Activated CD8-positive, alpha-beta memory T cell treated with anti-CD3 and anti-CD28 coated beads, Interleukin-2, amount 50 U/mL, for 1 hour (primary cell): ENCODE data around the gene FLT3.

Source experiments
- DNase-seq: peaks from one replicate; pipeline ENCODE4 v3.0.0-alpha.2; 2020; ENCODE audit errors: extremely low read depth

FLT3 gene

DNA sequence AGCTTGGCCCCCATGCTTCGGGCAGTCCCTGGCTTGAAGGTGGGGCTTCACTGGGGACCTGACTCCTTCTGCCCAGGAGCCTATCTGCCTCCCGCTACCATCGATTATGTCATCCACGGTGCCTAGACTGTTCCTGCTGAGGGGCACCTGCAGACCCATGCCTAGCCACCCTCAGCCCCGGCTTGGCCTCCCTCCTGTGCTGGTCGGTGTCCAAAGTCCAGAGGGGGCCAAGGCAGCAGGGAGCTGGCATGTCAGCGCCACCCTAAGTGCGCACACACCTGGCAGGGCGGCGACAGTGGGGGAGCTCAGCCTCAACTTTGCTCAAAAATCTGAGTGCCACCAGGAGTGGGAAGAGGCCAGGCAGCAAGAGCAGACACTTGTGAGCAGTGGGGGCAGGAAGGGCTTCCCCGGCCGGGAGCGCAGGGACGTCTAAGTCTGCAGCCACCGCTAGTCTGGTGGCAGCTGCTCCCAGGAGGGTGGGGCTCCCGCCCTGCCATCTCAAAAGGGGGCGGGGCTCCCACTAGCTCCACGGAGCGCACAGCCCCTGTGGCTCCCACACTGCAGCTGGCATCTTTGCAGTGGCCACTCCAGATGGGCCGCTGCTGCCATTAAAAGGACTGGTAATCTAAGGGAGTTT, 98.4 kb downstream of the FLT3 start:
- DNase-seq, result no peak

DNA sequence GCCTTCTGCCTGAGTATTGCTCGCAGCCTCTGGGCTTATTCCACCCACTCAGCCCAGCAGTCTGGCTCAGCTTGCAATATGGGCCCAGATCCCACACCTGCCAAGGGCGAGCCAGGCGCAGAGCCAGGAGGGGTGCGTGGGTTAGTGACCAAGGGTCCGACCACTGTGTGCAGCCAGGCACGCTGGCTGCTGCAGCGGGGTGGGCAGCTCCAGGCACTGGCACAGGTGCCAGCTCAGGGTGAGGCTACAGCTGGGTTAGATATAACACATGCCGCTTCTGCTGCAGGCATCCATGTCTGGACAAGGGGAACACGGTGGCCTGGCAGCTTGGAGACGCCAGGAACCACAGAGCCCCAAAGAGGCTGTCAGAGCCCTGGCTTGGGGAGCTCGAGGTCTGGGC, 99.3 kb downstream of the FLT3 start:
- no peak for DNase-seq

DNA sequence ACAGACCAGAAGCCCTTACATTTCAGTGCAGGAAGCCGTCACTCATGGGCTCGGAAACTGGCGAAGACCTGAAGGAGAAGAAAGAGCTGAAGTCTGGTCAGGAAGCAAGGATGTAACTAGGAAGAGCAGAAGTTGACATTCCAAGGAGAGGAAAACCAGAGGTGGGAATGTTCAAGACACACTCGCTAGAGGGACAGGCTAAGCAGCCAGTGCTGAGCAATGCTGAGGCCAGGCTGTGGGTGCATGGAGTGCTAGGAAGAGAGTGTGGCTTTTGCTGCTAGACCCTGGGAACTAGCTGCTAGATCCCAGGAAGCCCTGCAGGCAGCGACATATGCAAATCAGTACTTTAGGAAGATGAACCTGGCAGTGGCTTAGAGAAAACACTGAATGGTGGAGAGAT, 99.8 kb downstream of the FLT3 start:
- DNase-seq, result no peak

DNA sequence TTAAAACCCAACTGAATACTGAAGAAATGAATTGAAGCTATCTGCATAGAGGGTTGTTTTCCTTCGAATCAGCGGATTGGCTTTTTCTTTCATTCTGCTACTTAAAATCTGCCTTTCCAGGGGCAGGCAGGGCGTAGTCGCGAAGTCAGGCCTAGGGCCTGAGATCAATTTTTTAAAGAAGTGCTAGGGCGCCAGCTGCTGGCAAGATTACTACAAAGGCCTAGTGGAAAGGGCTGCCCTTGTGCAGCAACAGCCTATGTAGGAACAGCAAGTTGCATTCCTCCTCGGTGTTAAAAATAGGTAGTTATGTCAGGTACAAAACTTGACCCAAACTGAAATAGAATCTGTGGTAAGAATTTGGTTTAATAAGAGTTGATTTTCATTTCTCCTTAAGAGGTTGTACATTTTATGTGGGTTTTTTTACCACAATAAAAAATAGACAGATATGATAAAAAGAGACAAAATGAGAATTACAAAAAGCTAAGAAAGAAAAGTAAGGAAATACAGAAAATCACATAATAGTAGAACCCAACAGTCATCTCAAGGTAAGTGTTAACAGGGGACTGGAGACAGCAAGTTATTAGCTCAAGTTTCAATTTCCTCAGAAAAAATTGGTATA, 102.4 kb downstream of the FLT3 start:
- DNase-seq, result no peak

DNA sequence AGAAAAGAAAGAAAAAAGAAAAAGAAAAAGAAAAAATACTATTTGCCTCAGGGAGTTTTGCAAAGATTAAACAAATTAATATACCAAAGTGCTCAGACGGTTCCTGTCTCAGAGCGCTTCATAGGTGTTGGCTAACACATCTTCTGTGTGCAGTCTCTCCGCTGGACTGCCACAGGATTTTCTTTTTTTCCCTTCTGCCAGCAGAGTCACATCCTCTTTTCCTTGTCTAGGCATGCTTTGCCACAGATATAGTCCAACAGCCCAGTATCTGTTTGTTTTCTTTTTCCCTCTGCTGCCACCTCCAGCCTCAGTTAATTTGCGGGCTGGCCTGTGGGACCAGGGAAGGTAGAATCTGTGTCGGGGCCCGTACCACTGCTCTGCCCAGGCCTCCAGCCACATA, 108.5 kb downstream of the FLT3 start:
- DNase-seq, result no peak

DNA sequence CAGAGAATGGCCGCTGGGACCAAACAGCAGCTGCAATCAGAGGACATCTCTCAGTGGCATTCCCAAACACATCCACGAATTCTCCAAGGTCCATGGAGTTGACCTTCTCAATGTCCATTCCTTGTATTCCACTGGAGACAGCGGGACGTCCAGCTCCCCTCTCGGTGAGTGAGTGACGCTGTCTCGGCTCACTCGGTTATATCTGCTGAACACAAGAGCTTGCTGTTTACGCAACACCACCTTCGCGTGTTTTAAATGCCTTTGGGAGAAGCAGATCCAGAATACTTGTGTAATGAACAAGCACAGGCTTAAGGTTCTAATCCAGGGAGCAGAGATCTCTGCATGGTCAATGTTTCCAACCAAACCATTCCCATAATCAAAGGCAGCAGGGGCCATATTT, 111.9 kb downstream of the FLT3 start, which contains the start of gene URAD:
Gene URAD, minus strand, starts transcription at position 174 of the 400 bp plus-strand sequence. Its CDS starts 56 bp downstream, at position 118.
- DNase-seq, result no peak

DNA sequence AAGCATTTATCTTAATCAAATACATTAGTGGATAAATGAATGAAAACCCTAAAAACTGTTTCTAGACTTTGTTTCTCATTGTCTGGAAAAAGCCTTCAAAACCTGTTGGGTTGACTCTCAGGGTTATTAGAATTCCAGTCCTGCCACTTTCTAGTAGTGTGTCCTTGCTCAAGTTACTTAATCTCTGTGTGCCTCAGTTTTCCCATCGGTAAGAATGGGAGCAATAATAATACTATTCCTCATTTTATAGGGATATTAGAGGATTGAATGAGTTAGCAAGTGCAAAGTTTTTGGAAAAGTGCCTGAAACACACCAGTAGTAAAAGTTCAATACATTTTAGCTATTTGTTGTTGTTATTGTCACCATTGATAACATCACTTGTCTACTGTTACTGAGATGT, 114.8 kb downstream of the FLT3 start:
- DNase-seq, result no peak

DNA sequence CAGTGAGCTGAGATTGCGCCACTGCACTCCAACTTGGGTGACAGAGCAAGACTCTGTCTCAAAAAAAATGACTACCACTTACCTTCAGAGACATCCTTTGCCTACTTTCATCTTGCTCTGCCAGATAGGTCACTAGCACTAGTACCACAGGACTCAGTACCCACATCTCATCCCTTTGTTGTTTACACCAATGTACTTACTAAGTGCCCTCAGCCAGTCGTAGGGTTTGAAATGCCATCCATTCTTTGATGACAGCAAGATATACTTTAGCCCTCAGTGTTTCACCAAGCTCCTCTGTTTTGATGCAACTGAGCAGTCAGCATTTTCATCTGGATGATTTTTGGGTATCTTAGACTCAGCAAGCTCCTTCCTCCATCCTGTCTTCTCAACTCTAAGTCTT, 118.0 kb downstream of the FLT3 start:
- no peak for DNase-seq

DNA sequence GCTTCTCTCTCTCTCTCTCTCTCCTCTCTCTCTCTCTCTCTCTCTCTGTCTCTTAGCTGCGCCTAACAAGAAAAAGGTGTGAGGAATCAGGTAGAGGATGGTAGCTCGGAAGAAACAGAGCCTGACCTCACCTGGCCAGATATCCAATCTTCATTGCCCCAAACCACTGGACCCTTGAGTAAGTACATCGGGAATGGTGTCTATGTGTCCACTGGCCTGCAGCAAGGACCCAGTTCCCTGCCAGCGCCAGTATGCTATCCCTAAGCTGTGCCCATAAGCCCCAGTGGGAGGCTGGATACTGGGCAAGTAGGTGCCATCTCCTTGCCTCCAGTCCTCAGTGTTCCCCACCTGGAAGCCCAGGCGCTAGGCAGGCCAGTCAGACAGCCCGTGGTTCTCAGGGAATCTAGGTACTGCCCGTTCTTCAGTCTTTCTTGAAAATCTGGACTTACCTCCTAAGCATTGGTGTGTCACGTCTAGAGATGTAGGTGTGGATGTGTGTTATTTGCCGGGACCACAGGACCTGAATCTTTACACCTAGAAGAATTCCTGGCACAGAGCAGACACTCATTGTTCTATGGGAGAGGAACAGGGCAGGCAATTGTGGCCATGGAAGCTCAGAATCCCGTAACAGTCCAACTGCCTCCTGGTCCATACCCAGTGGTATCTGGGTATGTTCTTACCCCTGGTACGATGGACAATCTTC, 119.2 kb downstream of the FLT3 start:
- DNase-seq, result no peak

DNA sequence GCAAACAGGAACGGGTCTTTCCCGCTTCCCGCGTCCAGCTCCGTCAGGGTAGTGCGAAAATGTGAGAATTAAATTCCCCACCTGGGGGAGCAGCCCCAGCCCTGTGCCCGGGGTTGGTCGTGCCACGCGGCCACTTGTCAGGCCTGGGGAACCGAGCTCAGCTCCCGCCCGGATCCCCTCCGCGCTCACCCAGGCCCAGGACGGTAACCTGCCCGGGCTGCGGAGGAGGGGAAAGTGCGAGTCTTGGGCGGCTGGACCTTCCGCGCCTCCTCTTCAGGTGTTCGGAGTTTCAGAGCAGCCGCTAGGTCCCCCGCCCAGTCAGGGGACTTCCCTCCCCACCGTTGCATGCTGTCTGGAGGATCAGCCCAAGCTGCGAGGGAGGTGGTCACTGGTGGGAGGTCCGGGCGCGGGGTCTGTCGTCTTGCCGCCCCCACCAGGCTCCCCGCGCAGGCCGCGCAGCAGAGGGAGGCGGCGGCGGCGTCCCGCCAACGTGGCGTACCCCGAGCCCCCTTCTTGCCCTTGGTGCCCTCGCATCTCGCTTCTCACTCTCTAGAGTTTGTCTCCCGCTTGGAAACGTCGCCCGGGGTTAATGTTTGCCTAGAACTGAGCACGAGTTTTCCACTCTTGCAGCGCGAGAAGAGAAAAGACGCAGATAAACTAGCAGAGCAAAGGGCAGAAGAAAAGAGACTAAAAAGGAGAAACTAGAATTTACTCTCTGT, 119.9 kb downstream of the FLT3 start:
- DNase-seq, result no peak

DNA sequence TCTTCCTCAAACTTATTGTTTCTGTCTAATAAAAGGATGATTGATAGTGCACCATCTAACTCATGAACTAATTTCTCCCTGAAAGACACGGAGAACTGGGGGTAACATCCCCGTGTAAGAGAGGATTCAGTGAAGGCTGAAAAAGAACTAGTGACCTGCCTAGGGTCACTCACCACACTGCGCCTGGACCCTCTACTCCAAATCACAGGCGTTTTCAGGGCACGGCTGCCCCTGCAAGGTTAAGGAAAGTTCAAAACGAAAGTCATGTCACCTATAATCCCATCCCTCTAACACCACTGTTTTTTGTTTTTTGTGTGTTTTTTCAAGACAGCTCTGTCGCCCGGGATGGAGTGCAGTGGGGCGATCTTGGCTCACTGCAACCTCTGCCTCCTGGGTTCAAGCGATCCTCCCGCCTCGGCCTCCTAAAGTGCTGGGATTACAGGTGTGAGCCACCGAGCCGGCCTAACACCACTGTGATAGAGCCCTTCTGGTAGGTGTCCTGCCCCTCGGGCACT, 120.6 kb downstream of the FLT3 start:
- DNase-seq, result no peak

DNA sequence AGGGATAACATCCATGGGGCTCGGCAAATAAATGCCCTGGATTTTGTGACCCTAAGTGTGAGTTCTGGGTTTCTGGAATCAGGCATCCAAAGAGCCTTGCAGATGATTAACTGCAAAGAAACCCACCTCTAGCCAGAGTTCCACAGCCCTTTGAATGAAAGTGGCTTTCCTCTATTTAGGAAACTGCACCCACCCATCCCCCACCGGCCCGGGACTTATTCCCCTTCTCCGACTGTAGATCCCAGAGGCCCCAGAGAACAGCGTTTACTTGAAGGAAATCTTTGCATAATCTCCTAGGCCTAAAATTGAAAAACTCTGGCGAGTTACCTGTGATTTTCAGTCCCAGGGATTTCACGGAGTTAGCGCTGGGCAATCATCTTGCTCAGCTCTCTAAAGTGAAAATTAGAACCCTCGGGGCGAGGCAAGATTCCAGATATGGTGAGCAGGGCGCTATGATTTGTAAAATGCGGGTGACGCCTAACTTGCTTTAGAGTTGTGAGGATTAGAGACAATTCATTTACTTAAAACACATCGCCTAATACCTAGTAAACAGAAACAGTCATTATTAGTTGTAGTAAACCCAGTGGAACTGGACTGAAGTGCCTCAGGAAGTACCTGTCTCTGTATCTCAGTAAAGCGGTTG, 121.3 kb downstream of the FLT3 start:
- DNase-seq, result no peak

DNA sequence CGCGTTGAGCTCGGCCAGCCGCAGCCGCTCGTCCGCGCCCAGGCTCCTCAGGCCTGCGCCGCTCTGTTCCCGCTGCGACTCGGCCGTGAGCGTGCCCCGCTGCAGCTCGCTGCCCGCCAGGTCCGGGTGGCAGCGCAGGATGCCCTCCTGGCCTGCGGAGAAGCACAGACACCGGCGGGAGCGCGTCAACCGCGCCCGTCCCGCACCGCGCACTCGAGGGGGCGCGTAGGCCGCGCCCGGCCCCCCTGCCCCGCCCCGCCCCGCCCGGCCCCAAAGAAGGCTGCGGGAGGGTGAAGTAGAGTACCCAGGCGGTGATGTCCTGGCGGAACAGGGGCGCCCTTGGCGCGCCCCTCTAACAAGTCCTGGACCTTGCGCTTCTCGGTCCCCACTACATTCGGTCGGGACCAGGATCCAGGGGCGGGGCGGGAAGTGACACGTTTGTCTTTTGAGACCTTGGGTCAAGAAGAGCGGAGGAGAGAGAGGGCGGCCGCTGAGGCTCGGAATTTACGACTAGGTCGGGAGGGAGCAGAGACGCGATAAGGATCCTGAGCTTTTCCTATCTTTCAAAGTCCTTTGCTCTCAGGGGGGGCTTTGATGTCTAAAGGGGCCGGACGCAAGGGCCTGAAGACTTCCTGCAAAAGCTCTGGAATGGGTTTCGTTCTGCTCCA, 121.9 kb downstream of the FLT3 start:
- DNase-seq, result no peak

DNA sequence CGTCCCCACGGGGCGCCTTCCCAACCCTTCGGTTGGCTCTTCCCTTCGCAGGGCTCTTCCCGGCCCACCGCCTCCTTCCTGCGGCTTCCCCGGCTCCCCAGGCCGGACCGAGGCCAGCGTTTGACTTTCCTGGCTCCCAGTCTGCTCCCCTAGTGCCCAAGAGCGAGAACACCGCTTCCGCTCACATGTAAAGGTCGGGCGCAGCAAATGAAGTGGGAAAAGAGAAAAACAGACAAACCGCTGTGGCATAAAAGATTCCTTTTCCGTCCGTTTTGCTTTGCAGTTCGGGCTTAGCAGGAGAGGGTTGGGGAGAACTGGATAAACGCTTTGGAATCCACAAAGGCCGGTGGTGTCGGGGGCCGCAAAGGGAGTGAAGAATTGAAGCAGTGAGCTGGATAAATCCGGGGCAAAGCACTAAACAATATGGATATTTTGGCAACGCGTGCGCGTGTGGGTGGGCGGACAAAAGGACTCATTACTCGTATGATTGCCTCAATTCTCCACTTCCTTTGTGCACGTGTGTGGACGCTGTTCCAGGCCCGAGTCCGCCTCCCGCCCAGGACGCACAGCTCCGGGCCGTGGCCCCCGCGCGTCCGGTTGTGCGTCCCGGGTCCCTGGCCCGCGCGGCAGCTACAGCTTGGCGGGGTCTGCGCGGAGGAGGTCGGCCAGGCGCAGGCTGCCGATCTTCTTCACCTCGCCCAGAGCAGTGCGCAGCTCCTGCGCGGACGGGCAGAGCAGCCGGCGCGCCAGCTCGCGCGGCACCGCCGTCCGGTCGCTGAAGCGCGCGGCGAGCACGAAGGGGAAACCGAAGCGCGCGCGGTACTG, 122.7 kb downstream of the FLT3 start:
- DNase-seq, result no peak

DNA sequence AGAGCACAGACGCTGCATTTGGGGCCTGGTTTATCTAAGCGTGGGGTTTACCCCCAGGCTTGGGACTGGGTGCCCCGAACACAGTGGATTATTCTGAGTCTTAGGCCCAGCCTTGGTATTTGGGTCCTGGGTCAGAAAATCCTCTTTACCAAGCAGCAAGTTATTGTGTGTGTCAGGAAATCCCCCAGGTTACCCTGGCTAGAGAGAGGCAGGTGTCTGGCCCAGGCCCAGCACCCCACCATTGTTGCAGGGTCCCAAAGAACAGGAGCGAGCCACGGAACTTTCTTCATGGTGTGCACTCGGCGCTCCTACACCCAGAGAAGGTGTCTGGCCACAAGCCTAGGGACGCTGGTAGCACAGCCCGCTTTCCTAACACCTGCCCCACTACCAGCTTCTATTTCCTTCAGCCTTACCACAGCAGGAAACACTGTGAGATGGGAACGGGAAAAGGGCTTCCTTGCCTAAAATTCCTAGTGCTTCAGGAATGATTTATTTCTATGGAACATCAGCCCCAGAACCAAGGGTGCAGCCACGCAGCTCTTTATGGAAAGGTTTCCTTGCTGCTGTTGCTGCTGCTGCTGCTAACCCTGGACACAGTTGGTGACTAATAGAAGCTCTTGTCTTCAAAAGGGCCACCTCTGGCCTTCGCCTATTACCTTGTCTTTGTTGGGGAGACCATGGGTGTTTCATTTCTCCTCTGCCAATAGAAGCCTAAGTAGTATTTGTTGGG, 123.8 kb downstream of the FLT3 start:
- DNase-seq, result no peak

DNA sequence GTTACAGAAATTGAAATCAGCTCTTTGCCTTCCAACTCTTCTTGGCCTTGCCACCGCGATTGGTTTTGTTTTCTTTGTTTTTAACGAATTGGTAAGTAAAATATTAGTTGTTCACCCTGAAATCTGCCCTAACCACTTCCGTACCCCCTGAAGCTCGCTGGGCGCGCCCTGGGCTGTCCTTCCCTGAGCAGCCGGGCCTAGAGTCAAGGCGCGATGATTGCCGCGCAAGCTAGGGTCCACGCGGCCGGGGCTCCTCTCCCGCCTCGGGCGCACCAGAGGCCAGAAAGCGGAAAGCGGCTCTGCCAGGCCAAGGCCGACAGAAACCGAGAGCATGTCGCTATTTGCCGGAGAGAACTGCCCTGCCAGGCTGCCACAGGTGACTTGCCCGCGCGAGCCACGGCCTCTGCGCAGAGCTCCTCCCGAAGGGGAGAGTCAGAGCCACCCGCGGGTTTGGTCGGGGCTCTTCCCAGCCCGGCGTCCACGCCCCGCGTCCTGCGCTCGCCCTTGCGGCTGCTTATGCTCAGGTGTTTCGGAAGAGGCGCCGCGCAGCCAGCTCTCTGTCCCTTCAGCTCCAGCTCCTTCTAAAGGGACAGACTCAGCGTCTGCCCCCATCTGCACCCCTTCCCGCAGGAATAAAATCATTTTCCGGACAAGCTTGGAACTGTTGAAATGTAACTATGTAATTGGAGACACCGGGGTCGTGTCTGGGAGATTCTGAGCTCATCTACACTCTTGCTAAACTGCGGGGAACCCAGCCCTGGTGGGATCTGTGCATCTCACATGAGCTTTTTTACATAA, 124.6 kb downstream of the FLT3 start:
- no peak for DNase-seq

DNA sequence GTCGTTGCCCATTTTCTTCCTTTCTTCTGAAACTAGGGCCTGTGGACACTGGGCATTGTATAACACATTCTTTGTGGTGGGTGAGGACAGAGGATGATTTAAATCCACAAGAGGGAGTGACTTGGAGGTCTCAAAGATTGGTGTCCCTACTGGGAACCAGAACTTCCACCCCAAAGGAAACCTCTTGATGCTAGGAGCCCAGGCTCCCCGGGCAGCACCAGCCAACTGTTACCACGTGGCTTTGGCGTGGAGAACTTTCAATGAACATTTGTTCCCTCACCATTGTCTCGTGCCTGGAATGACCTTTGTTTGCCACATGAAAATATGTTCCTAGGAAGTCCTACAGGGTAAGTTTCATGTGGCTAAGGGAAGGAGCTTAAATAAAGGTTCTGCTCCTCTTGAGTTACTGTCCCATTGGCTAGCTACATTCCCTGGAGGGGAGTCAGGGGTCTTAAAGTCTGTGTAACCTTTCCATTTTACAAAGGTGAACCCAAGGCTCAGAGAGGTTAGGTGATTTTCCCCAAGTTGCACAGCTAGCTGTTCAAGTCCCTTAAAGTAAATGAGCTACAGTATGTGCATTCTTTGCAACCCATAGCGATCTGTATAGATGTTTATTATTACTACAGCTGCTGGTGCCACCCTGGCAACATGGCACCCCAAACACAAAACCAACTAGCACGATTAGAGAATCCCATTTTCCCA, 126.3 kb downstream of the FLT3 start:
- no peak for DNase-seq

DNA sequence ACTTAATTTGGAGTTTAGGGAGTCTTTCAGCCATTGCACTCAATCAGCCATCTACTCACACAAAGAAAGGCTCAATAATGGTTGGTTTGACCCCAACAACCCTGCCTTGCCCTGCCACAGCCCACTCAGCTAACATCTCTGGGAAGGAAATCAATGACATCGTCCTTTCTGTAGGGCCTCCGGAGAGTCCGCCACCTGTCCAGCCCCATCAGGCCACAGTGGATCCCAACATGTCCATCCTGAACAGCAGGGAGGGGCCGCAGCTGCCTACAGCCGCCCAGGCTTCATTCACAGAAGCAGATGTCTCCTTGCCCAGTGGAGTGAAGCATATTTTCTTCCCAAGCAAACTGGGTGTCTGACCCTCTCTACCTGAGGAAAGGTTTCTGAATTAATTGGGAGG, 127.1 kb downstream of the FLT3 start:
- DNase-seq, result no peak
